Liver (tissue), 9 donors: ENCODE measurements around the gene URI1. TPM values are rescaled to one million over a fixed set of nuclear protein-coding genes. Genes with fewer than 3 reads are reported as not detected.

ENCODE experiments used
- DNase-seq: peaks from one replicate; pipeline ENCODE4 v3.0.0-alpha.2; 2017; ENCODE audit warnings: low spot score
- H3K27ac ChIP-seq, 2 donors: one replicate each; pipeline ENCODE4 v1.7.0; 2013; ENCODE audit warnings: inconsistent platforms in 2 of 2, low read length in 2 of 2, control low read depth in 1 of 2, low read depth in 1 of 2, mild to moderate bottlenecking in 1 of 2
- H3K27me3 ChIP-seq, 4 donors: one replicate each; pipeline versions ENCODE4 v1.6.1 to v1.7.0; 2013; ENCODE audit warnings: low read length in 3 of 4, inconsistent platforms in 1 of 4, mild to moderate bottlenecking in 1 of 4, moderate library complexity in 1 of 4; ENCODE audit not compliant: control insufficient read depth in 4 of 4, insufficient read depth in 4 of 4
- H3K36me3 ChIP-seq, 4 donors: one replicate each; pipeline versions ENCODE4 v1.6.1 to v1.7.0; 2013; ENCODE audit warnings: low read length in 3 of 4, mild to moderate bottlenecking in 3 of 4, low read depth in 1 of 4, moderate library complexity in 1 of 4; ENCODE audit not compliant: control insufficient read depth in 4 of 4, insufficient read depth in 3 of 4
- H3K4me1 ChIP-seq, 4 donors: one replicate each; pipeline versions ENCODE4 v1.6.1 to v1.7.0; 2013; ENCODE audit warnings: low read length in 3 of 4, mild to moderate bottlenecking in 3 of 4, moderate library complexity in 1 of 4; ENCODE audit not compliant: control insufficient read depth in 4 of 4, insufficient read depth in 4 of 4
- H3K4me3 ChIP-seq, 3 donors: one replicate each; pipeline versions ENCODE4 v1.6.1 to v1.7.0; 2013; ENCODE audit warnings: low read length in 3 of 3, control low read depth in 1 of 3, low read depth in 1 of 3, mild to moderate bottlenecking in 1 of 3
- H3K9ac ChIP-seq, 2 donors: one replicate each; pipeline ENCODE4 v1.7.0; 2013; ENCODE audit warnings: low read length in 2 of 2, mild to moderate bottlenecking in 2 of 2, moderate library complexity in 2 of 2, control low read depth in 1 of 2, low read depth in 1 of 2
- H3K9me3 ChIP-seq, 4 donors: one replicate each; pipeline versions ENCODE4 v1.6.1 to v1.7.0; 2013; ENCODE audit warnings: low read length in 3 of 4; ENCODE audit not compliant: control insufficient read depth in 4 of 4
- EGR1 ChIP-seq, 2 donors: IDR thresholded peaks; 2 replicates each; pipeline ENCODE4 v1.6.1; 2016 to 2018; ENCODE audit warnings: antibody characterized with exemption in 2 of 2, low read depth in 2 of 2
- FOXA1 ChIP-seq: IDR thresholded peaks from 2 replicates; pipeline ENCODE4 v1.6.1; 2016; ENCODE audit warnings: antibody characterized with exemption
- FOXA2 ChIP-seq: IDR thresholded peaks from 2 replicates; pipeline ENCODE4 v1.6.1; 2016; ENCODE audit warnings: antibody characterized with exemption
- GABPA ChIP-seq, 2 donors: IDR thresholded peaks in 1 of 2; conservative IDR thresholded peaks in 1 of 2; 2 replicates each; pipeline ENCODE4 v1.6.1; 2016; ENCODE audit warnings: antibody characterized with exemption in 2 of 2, mild to moderate bottlenecking in 1 of 2, moderate library complexity in 1 of 2
- HNF4A ChIP-seq, 2 donors: conservative IDR thresholded peaks; 2 replicates each; pipeline ENCODE4 v1.6.1; 2016; ENCODE audit warnings: antibody characterized with exemption in 2 of 2, mild to moderate bottlenecking in 2 of 2
- HNF4G ChIP-seq: IDR thresholded peaks from 2 replicates; pipeline ENCODE4 v1.6.1; 2016; ENCODE audit warnings: antibody characterized with exemption
- JUND ChIP-seq, 2 donors: IDR thresholded peaks; 2 replicates each; pipeline ENCODE4 v1.6.1; 2016; ENCODE audit warnings: antibody characterized with exemption in 2 of 2
- NR2F2 ChIP-seq: IDR thresholded peaks from 2 replicates; pipeline ENCODE4 v1.6.1; 2016; ENCODE audit warnings: antibody characterized with exemption
- RAD21 ChIP-seq, 2 donors: IDR thresholded peaks; 2 replicates each; pipeline ENCODE4 v1.6.1; 2016; ENCODE audit warnings: antibody characterized with exemption in 2 of 2, mild to moderate bottlenecking in 2 of 2
- RXRA ChIP-seq, 2 donors: IDR thresholded peaks; 2 replicates each; pipeline ENCODE4 v1.6.1; 2017 to 2018; ENCODE audit warnings: antibody characterized with exemption in 2 of 2, mild to moderate bottlenecking in 1 of 2
- SP1 ChIP-seq: IDR thresholded peaks from 2 replicates; pipeline ENCODE4 v1.6.1; 2018; ENCODE audit warnings: antibody characterized with exemption, mild to moderate bottlenecking
- TAF1 ChIP-seq: conservative IDR thresholded peaks from 2 replicates; pipeline ENCODE4 v1.6.1; 2016; ENCODE audit warnings: antibody characterized with exemption, mild to moderate bottlenecking
- YY1 ChIP-seq: IDR thresholded peaks from 2 replicates; pipeline ENCODE4 v1.6.1; 2016; ENCODE audit warnings: antibody characterized with exemption, mild to moderate bottlenecking
- WGBS: extraction: QIAGEN DNeasy Blood & Tissue Kit; methylation state at CpG from one replicate; pipeline ENCODE4 v1.1.7; 2013; 5-methylcytosine and 5-hydroxymethylcytosine counted together
- polyA plus RNA-seq, 2 donors: library from polyadenylated mRNA; stranded (reverse) in 1 of 2; unstranded in 1 of 2; fragments of 200-250 nt in 1 of 2; fragments of >200 nt in 1 of 2; fragmentation: Nextera tagmentation in 1 of 2; extraction: Ambion mirVana in 1 of 2; gene quantifications; one replicate each; pipeline versions ENCODE4 v1.2.1 to v1.2.3, GENCODE V29; 2013 to 2015
- total RNA-seq, 2 donors: library from RNA; depleted of rRNA; stranded (reverse); fragments of >200 nt; gene quantifications; one replicate each; pipeline ENCODE4 v1.2.3, GENCODE V29; 2014
- TF ChIP-seq, protein P1 (sequence below): fragments of 150-350 bp; IDR thresholded peaks from 2 replicates; pipeline ENCODE4 v1.5.1; 2017; ENCODE audit warnings: improper control_type of control experiment, low read depth, low read length; ENCODE audit not compliant: missing input control
- TF ChIP-seq, protein P2 (sequence below): IDR thresholded peaks from 2 replicates; pipeline ENCODE4 v1.6.1; 2016; ENCODE audit warnings: antibody characterized with exemption
- TF ChIP-seq, protein P3 (sequence below): IDR thresholded peaks from 2 replicates; pipeline ENCODE4 v1.6.1; 2016; ENCODE audit warnings: antibody characterized with exemption
- TF ChIP-seq, protein P4 (sequence below): IDR thresholded peaks from 2 replicates; pipeline ENCODE4 v1.6.1; 2016; ENCODE audit warnings: antibody characterized with exemption
- TF ChIP-seq, protein P5 (sequence below): IDR thresholded peaks from 2 replicates; pipeline ENCODE4 v1.6.1; 2016; ENCODE audit warnings: antibody characterized with exemption, mild to moderate bottlenecking
- donor health status: healthy.
- donor health status: healthy.
- donor health status: healthy.
- donor health status: healthy.
- donor health status: healthy.

URI1 gene
- total and polyA plus RNA-seq, 4 donors: 12.2 to 29.5 (median 15.7) TPM

DNA sequence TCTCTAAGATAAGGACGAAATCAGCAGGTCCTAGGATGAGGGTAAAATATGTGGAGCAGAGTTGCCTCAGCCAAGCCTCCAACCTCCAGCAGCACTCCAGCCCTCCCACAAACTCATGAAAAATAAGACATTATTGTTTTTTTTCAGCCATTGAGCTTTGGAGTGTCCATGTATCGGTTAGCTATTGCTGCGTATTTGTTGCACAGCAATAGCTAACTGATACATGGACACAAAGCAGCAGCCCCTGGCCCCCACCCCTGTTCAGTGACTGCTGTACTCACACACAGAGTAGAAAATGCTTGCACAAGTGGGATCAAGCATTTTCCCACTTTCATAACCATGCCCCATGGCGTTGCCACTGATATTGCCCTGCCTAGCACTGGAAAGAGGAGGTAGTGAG lies 19.1 kb upstream of the URI1 start:
- TF ChIP-seq RXRA (IDR thresholded peaks at IDR 0.05) (no peak), JUND (IDR thresholded peaks at IDR 0.05) (no peak), SP1 (no peak), YY1 (no peak), FOXA1 (no peak), GABPA (IDR thresholded peaks at IDR 0.05 in 1 of 2, conservative IDR thresholded peaks at IDR 0.05 in 1 of 2) (no peak), NR2F2 (no peak), HNF4A (conservative IDR thresholded peaks at IDR 0.05) (no peak)
- TF ChIP-seq, protein P1, sequence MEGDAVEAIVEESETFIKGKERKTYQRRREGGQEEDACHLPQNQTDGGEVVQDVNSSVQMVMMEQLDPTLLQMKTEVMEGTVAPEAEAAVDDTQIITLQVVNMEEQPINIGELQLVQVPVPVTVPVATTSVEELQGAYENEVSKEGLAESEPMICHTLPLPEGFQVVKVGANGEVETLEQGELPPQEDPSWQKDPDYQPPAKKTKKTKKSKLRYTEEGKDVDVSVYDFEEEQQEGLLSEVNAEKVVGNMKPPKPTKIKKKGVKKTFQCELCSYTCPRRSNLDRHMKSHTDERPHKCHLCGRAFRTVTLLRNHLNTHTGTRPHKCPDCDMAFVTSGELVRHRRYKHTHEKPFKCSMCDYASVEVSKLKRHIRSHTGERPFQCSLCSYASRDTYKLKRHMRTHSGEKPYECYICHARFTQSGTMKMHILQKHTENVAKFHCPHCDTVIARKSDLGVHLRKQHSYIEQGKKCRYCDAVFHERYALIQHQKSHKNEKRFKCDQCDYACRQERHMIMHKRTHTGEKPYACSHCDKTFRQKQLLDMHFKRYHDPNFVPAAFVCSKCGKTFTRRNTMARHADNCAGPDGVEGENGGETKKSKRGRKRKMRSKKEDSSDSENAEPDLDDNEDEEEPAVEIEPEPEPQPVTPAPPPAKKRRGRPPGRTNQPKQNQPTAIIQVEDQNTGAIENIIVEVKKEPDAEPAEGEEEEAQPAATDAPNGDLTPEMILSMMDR: no peak
- TF ChIP-seq, protein P2, sequence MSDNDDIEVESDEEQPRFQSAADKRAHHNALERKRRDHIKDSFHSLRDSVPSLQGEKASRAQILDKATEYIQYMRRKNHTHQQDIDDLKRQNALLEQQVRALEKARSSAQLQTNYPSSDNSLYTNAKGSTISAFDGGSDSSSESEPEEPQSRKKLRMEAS: no peak
- TF ChIP-seq, protein P3, sequence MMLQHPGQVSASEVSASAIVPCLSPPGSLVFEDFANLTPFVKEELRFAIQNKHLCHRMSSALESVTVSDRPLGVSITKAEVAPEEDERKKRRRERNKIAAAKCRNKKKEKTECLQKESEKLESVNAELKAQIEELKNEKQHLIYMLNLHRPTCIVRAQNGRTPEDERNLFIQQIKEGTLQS: no peak
- DNase-seq: no peak
- no peaks in the 10 kb centered on the region for H3K36me3 ChIP-seq
- H3K27me3 ChIP-seq: no peaks in the 10 kb centered on the region
- no peaks in the 10 kb centered on the region for H3K9me3 ChIP-seq
- H3K4me3 ChIP-seq: no peak overlapping the region
- WGBS: 92% methylated on average over 4 of the region's 4 CpGs
- no peaks in the 10 kb centered on the region for H3K4me1 ChIP-seq
- no peak overlapping the region for H3K9ac ChIP-seq
- no peak overlapping the region for H3K27ac ChIP-seq

DNA sequence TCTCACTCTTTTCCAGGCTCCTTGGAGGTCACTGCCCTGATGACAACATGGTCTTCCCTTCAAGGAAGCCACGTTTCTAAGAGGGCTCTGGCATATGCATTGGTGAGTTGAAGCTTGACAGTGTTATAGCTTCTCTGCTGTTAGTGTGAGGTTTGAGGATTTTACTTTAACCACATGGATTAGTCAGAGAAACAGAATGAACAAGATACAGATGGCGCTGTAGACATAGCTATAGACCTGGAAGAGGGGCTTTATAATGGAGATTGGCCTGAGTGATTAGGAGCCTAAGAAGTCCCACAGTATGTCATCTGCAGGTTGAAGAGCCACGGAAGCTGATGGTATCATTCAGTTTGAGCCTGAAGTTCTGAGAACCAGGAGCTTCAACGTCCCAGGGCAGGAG lies 18.4 kb upstream of the URI1 start:
- Histone ChIP-seq H3K4me1 (no peaks in the 10 kb centered on the region), H3K9ac (no peak overlapping the region), H3K9me3 (no peaks in the 10 kb centered on the region), H3K27me3 (no peaks in the 10 kb centered on the region), H3K4me3 (no peak overlapping the region), H3K36me3 (no peaks in the 10 kb centered on the region), H3K27ac (no peak overlapping the region)
- TF ChIP-seq RXRA (IDR thresholded peaks at IDR 0.05) (no peak), HNF4A (conservative IDR thresholded peaks at IDR 0.05) (no peak), SP1 (no peak), HNF4G (no peak), EGR1 (IDR thresholded peaks at IDR 0.05; ENCODE audit: low read depth in 2 of 2) (no peak), YY1 (no peak), TAF1 (no peak), FOXA2 (no peak), NR2F2 (no peak), RAD21 (IDR thresholded peaks at IDR 0.05) (no peak), JUND (IDR thresholded peaks at IDR 0.05) (no peak)
- TF ChIP-seq, protein P4, sequence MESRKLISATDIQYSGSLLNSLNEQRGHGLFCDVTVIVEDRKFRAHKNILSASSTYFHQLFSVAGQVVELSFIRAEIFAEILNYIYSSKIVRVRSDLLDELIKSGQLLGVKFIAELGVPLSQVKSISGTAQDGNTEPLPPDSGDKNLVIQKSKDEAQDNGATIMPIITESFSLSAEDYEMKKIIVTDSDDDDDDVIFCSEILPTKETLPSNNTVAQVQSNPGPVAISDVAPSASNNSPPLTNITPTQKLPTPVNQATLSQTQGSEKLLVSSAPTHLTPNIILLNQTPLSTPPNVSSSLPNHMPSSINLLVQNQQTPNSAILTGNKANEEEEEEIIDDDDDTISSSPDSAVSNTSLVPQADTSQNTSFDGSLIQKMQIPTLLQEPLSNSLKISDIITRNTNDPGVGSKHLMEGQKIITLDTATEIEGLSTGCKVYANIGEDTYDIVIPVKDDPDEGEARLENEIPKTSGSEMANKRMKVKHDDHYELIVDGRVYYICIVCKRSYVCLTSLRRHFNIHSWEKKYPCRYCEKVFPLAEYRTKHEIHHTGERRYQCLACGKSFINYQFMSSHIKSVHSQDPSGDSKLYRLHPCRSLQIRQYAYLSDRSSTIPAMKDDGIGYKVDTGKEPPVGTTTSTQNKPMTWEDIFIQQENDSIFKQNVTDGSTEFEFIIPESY: no peak
- TF ChIP-seq, protein P5, sequence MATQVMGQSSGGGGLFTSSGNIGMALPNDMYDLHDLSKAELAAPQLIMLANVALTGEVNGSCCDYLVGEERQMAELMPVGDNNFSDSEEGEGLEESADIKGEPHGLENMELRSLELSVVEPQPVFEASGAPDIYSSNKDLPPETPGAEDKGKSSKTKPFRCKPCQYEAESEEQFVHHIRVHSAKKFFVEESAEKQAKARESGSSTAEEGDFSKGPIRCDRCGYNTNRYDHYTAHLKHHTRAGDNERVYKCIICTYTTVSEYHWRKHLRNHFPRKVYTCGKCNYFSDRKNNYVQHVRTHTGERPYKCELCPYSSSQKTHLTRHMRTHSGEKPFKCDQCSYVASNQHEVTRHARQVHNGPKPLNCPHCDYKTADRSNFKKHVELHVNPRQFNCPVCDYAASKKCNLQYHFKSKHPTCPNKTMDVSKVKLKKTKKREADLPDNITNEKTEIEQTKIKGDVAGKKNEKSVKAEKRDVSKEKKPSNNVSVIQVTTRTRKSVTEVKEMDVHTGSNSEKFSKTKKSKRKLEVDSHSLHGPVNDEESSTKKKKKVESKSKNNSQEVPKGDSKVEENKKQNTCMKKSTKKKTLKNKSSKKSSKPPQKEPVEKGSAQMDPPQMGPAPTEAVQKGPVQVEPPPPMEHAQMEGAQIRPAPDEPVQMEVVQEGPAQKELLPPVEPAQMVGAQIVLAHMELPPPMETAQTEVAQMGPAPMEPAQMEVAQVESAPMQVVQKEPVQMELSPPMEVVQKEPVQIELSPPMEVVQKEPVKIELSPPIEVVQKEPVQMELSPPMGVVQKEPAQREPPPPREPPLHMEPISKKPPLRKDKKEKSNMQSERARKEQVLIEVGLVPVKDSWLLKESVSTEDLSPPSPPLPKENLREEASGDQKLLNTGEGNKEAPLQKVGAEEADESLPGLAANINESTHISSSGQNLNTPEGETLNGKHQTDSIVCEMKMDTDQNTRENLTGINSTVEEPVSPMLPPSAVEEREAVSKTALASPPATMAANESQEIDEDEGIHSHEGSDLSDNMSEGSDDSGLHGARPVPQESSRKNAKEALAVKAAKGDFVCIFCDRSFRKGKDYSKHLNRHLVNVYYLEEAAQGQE: no peak
- TF ChIP-seq, protein P3: no peak
- TF ChIP-seq, protein P1: no peak
- TF ChIP-seq, protein P2: no peak
- 65% methylated on average over 4 of the region's 4 CpGs for WGBS
- no peak for DNase-seq
